A549 (cell line): Measurements from ENCODE around the gene NAA30. TPM values are rescaled to one million over a fixed set of nuclear protein-coding genes. Genes with fewer than 3 reads are reported as not detected.

Experiments
- ATAC-seq, 2 experiments: fragments of 200-7000 bp in 1 of 2; fragments of >200 bp in 1 of 2; cut with Nextera tagmentation in 1 of 2; cut with Tn5 transposase in 1 of 2; 3 replicates each; pipeline versions ENCODE4 v1.8.0 to v1.9.1; 2018 to 2020; ENCODE audit warnings: mild to moderate bottlenecking in 1 of 2, moderate library complexity in 1 of 2
- CTCF ChIA-PET: fragments of 300-600 bp; sonication (Branson Sonifier 250); formaldehyde crosslinking; extraction: SDS; loops from one replicate; lab custom pipeline; 2021; ENCODE audit warnings: antibody characterized with exemption, inconsistent platforms; lab: Yijun Ruan, JAX
- POLR2A ChIA-PET: fragments of 350-600 bp; formaldehyde crosslinking; extraction: SDS; loops from one replicate; lab custom pipeline; 2021; ENCODE audit warnings: antibody characterized with exemption, inconsistent platforms; lab: Yijun Ruan, JAX
- DNase-seq, 2 experiments: peaks; one replicate each; pipeline versions ENCODE4 v3.0.0 to v3.0.0-alpha.2; 2011 to 2016; ENCODE audit warnings: low read depth in 1 of 2, low spot score in 1 of 2
- FAIRE-seq: peaks from 2 replicates; lab custom pipeline; 2011; peaks lifted over from hg19 to GRCh38; lab: Jason Lieb, UNC
- H3K27ac ChIP-seq, 2 experiments: fragments of >200 bp; sonication (Bioruptor Twin); formaldehyde crosslinking; 3 replicates each; pipeline ENCODE4 v1.5.1; 2016 to 2017
- H3K4me1 ChIP-seq: fragments of >200 bp; sonication (Bioruptor Twin); formaldehyde crosslinking; 3 replicates; pipeline ENCODE4 v1.6.1; 2016
- H3K4me2 ChIP-seq: fragments of >200 bp; sonication (Bioruptor Twin); formaldehyde crosslinking; 3 replicates; pipeline ENCODE4 v1.6.1; 2016
- H3K4me3 ChIP-seq: fragments of >200 bp; sonication (Bioruptor Twin); formaldehyde crosslinking; 3 replicates; pipeline ENCODE4 v1.5.1; 2016
- H3K9me3 ChIP-seq: fragments of >200 bp; sonication (Bioruptor Twin); formaldehyde crosslinking; 3 replicates; pipeline ENCODE4 v1.6.1; 2016
- CBX2 ChIP-seq: fragments of 200-600 bp; sonication (generic); IDR thresholded peaks from 2 replicates; pipeline ENCODE4 v1.6.1; 2016; ENCODE audit warnings: low read depth, mild to moderate bottlenecking, borderline replicate concordance
- CBX8 ChIP-seq: fragments of 200-600 bp; sonication (generic); IDR thresholded peaks from 2 replicates; pipeline ENCODE4 v1.6.1; 2016
- CEBPB ChIP-seq, 2 experiments: fragments of >200 bp in 1 of 2; sonication (Bioruptor Twin) in 1 of 2; formaldehyde crosslinking in 1 of 2; IDR thresholded peaks; 2 replicates each; pipeline ENCODE4 v1.6.1; 2012 to 2016
- CHD4 ChIP-seq: fragments of 200-600 bp; sonication (generic); IDR thresholded peaks from 2 replicates; pipeline ENCODE4 v1.6.1; 2016; ENCODE audit warnings: antibody characterized with exemption, mild to moderate bottlenecking, borderline replicate concordance
- EHF ChIP-seq: fragments of 250-450 bp; sonication (Bioruptor Pico); IDR thresholded peaks from 2 replicates; pipeline ENCODE4 v1.5.0; 2020; ENCODE audit warnings: mild to moderate bottlenecking
- FOXS1 ChIP-seq: fragments of 250-450 bp; sonication (Bioruptor Pico); IDR thresholded peaks from 2 replicates; pipeline ENCODE4 v1.5.0; 2020; ENCODE audit warnings: mild to moderate bottlenecking, moderate library complexity
- HOXA7 ChIP-seq: fragments of 250-450 bp; sonication (Bioruptor Pico); IDR thresholded peaks from 2 replicates; pipeline ENCODE4 v1.5.0; 2020; ENCODE audit warnings: mild to moderate bottlenecking, moderate library complexity
- HOXB5 ChIP-seq: fragments of 250-450 bp; sonication (Bioruptor Pico); IDR thresholded peaks from 2 replicates; pipeline ENCODE4 v1.5.0; 2020; ENCODE audit warnings: mild to moderate bottlenecking, moderate library complexity
- JUN ChIP-seq, 2 experiments: fragments of >200 bp; sonication (Bioruptor Twin); formaldehyde crosslinking; IDR thresholded peaks; 2 replicates in 1 of 2; 3 replicates in 1 of 2; pipeline ENCODE4 v1.6.1; 2016 to 2017
- KDM5A ChIP-seq: fragments of 200-600 bp; sonication (generic); IDR thresholded peaks from 2 replicates; pipeline ENCODE4 v1.6.1; 2016; ENCODE audit warnings: antibody characterized with exemption, mild to moderate bottlenecking
- MYC ChIP-seq: IDR thresholded peaks from 2 replicates; pipeline ENCODE4 v1.6.1; 2012; ENCODE audit warnings: mild to moderate bottlenecking, inconsistent platforms, low read length, improper control_type of control experiment, borderline replicate concordance
- NFE2L2 ChIP-seq: fragments of 150-350 bp; conservative IDR thresholded peaks from 2 replicates; pipeline ENCODE4 v1.6.1; 2014; ENCODE audit warnings: low read length
- POLR2A ChIP-seq: IDR thresholded peaks from 2 replicates; pipeline ENCODE4 v1.6.1; 2012; ENCODE audit warnings: mild to moderate bottlenecking, low read length
- POLR2AphosphoS2 ChIP-seq: conservative IDR thresholded peaks from 2 replicates; pipeline ENCODE4 v1.6.1; 2012; ENCODE audit warnings: low read length, improper control_type of control experiment, inconsistent platforms
- WGBS: methylation state at CpG from one replicate; pipeline ENCODE4 v1.1.6; 2017; ENCODE audit errors: missing lambda C conversion rate; 5-methylcytosine and 5-hydroxymethylcytosine counted together
- polyA plus RNA-seq, 4 experiments: library from polyadenylated mRNA; depleted of rRNA in 3 of 4; stranded (reverse); fragments of >200 nt; fragmentation: RNase III in 1 of 4; extraction: RNeasy Plus Mini Kit Qiagen cat#74134 plus additional on column Dnase treatment in 1 of 4; gene quantifications; 2 replicates in 3 of 4; 3 replicates in 1 of 4; pipeline ENCODE4 v1.2.3, GENCODE V29; 2011 to 2017
- TF ChIP-seq, protein P1 (sequence below): fragments of 200-600 bp; sonication (generic); IDR thresholded peaks from 2 replicates; pipeline ENCODE4 v1.6.1; 2016; ENCODE audit warnings: antibody characterized with exemption, mild to moderate bottlenecking, moderate library complexity
- TF ChIP-seq, protein P2 (sequence below): fragments of 250-450 bp; sonication (Bioruptor Pico); IDR thresholded peaks from 2 replicates; pipeline ENCODE4 v1.5.0; 2020; ENCODE audit warnings: low read depth, mild to moderate bottlenecking, moderate library complexity
- TF ChIP-seq, protein P3 (sequence below): fragments of 450-650 bp; IDR thresholded peaks from 2 replicates; pipeline ENCODE4 v1.6.1; 2014; ENCODE audit warnings: antibody characterized with exemption
- TF ChIP-seq, protein P4 (sequence below): IDR thresholded peaks from 2 replicates; pipeline ENCODE4 v1.6.1; 2012
- TF ChIP-seq, protein P5 (sequence below): IDR thresholded peaks from 2 replicates; pipeline ENCODE4 v1.6.1; 2012; ENCODE audit warnings: low read depth, borderline replicate concordance
- TF ChIP-seq, protein P6 (sequence below): fragments of >200 bp; sonication (Bioruptor Twin); formaldehyde crosslinking; IDR thresholded peaks from 3 replicates; pipeline ENCODE4 v1.6.1; 2016
- TF ChIP-seq, protein P7 (sequence below): fragments of 250-450 bp; sonication (Bioruptor Pico); IDR thresholded peaks from 2 replicates; pipeline ENCODE4 v1.5.0; 2021; ENCODE audit warnings: mild to moderate bottlenecking, moderate library complexity, borderline replicate concordance

Gene NAA30
- polyA plus RNA-seq, 2 of the 4 experiments (the other 2 are of a cell fraction) = 13.4 to 27.0 TPM

DNA sequence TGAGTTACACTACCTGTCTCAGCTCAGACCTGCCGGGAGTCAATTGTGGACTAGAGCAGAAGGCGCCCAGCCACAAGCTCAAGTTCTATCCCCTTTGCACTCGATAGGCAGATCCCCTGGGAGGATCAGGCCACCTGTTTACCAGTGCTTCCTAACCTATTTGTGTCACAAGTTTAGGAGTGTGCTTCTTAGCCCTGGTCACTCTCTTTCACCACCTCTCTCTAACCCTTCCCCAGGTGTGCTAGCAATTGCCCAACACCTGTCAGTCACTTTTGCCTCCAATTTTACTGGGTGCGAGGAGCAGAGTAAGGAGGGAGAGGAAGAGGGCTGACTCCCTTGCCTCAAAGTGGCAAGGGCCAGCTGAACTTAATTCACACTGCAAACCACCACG is 745 bp upstream of the NAA30 start:
- TF ChIP-seq KDM5A = no peak
- no peak for TF ChIP-seq POLR2A
- TF ChIP-seq NFE2L2 = no peak
- TF ChIP-seq, protein P1, sequence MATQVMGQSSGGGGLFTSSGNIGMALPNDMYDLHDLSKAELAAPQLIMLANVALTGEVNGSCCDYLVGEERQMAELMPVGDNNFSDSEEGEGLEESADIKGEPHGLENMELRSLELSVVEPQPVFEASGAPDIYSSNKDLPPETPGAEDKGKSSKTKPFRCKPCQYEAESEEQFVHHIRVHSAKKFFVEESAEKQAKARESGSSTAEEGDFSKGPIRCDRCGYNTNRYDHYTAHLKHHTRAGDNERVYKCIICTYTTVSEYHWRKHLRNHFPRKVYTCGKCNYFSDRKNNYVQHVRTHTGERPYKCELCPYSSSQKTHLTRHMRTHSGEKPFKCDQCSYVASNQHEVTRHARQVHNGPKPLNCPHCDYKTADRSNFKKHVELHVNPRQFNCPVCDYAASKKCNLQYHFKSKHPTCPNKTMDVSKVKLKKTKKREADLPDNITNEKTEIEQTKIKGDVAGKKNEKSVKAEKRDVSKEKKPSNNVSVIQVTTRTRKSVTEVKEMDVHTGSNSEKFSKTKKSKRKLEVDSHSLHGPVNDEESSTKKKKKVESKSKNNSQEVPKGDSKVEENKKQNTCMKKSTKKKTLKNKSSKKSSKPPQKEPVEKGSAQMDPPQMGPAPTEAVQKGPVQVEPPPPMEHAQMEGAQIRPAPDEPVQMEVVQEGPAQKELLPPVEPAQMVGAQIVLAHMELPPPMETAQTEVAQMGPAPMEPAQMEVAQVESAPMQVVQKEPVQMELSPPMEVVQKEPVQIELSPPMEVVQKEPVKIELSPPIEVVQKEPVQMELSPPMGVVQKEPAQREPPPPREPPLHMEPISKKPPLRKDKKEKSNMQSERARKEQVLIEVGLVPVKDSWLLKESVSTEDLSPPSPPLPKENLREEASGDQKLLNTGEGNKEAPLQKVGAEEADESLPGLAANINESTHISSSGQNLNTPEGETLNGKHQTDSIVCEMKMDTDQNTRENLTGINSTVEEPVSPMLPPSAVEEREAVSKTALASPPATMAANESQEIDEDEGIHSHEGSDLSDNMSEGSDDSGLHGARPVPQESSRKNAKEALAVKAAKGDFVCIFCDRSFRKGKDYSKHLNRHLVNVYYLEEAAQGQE = no peak
- no peak for TF ChIP-seq HOXB5
- no peak for TF ChIP-seq JUN (IDR thresholded peaks at IDR 0.05)
- TF ChIP-seq, protein P2, sequence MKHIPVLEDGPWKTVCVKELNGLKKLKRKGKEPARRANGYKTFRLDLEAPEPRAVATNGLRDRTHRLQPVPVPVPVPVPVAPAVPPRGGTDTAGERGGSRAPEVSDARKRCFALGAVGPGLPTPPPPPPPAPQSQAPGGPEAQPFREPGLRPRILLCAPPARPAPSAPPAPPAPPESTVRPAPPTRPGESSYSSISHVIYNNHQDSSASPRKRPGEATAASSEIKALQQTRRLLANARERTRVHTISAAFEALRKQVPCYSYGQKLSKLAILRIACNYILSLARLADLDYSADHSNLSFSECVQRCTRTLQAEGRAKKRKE = no peak
- TF ChIP-seq CHD4 = no peak
- TF ChIP-seq, protein P3, sequence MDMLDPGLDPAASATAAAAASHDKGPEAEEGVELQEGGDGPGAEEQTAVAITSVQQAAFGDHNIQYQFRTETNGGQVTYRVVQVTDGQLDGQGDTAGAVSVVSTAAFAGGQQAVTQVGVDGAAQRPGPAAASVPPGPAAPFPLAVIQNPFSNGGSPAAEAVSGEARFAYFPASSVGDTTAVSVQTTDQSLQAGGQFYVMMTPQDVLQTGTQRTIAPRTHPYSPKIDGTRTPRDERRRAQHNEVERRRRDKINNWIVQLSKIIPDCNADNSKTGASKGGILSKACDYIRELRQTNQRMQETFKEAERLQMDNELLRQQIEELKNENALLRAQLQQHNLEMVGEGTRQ = no peak
- no peak for TF ChIP-seq MYC
- TF ChIP-seq CEBPB (IDR thresholded peaks at IDR 0.05) = no peak; a peak in 1 of 4 replicates
- TF ChIP-seq, all 56 proteins: peak for 0
- H3K4me2 ChIP-seq = peak overlapping the region; percentile 79
- peak overlapping the region; percentile 90 to 98 for H3K27ac ChIP-seq
- ChIA-PET POLR2A (interaction anchor here (1.0 to 1.3 kb wide), 2 partner anchors 8 to 121 kb away, joined by 3 to 4 read pairs; partner anchors contain the start of genes AP5M1 and EXOC5), CTCF (interaction anchor here (0.9 to 2.5 kb wide), 3 partner anchors 10 to 684 kb away, joined by 3 to 11 read pairs (median 3); no protein-coding TSS in a partner anchor)
- peaks cover 16% of the 10 kb centered on the region; the same call in 2 of the 3 replicates for H3K4me1 ChIP-seq
- WGBS = 60% methylated on average over 5 of the region's 5 CpGs
- H3K4me3 ChIP-seq = peak overlapping the region; percentile 91
- ATAC-seq (no peak; a peak in 2 of 6 replicates), DNase-seq (no peak), FAIRE-seq (no peak)
- no peaks in the 10 kb centered on the region for H3K9me3 ChIP-seq

DNA sequence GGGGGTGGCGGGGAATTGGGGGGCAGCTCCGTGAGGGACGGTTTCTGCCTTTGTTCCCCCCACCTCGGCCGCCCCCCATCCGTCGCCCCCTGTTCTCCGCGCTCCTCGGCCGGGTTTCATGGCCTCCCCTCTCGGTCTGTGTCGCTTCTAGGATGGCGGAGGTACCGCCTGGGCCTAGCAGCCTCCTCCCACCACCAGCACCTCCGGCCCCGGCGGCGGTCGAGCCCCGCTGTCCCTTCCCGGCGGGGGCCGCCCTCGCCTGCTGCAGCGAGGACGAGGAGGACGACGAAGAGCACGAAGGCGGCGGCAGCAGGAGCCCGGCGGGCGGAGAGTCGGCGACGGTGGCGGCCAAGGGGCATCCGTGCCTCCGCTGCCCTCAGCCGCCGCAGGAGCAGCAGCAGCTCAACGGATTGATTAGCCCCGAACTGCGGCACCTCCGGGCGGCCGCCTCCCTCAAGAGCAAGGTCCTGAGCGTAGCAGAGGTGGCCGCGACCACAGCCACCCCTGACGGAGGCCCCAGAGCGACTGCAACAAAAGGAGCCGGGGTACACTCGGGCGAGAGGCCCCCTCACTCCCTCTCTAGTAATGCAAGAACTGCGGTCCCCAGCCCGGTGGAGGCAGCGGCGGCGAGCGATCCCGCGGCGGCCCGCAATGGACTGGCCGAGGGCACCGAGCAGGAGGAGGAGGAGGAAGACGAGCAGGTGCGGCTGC is 575 bp downstream of the NAA30 start:
- no peak for FAIRE-seq
- peaks cover 16% of the 10 kb centered on the region; the same call in 2 of the 3 replicates for H3K4me1 ChIP-seq
- POLR2A ChIA-PET = interaction anchor here (0.6 to 1.3 kb wide), 5 partner anchors 40 to 811 kb away, joined by 3 to 5 read pairs (median 4); partner anchors contain the start of genes AP5M1 and EXOC5
- no peaks in the 10 kb centered on the region for H3K9me3 ChIP-seq
- peak; percentile 14 to 48 for DNase-seq
- H3K4me2 ChIP-seq = peak overlapping the region; percentile 79
- peak; percentile 81 to 82 for ATAC-seq
- CTCF ChIA-PET = interaction anchor here (0.6 kb wide), 1 partner anchor 85 kb away, joined by 4 read pairs; no protein-coding TSS in a partner anchor
- H3K4me3 ChIP-seq = peak overlapping the region; percentile 91
- under 1% methylated on average over 15 of the region's 71 CpGs for WGBS
- H3K27ac ChIP-seq = peak overlapping the region; percentile 90 to 98
- TF ChIP-seq, protein P1 = no peak
- TF ChIP-seq EHF (CRISPR knock-in tag) (no peak), POLR2A (no peak), CBX2 (no peak), POLR2AphosphoS2 (no peak), JUN (IDR thresholded peaks at IDR 0.05) (0 out of 5 replicates have a peak, but pooled peaks of 1 of the 2 experiments have one; percentile 6), CBX8 (no peak), HOXA7 (no peak), HOXB5 (no peak), FOXS1 (CRISPR knock-in tag) (no peak)
- TF ChIP-seq, protein P4, sequence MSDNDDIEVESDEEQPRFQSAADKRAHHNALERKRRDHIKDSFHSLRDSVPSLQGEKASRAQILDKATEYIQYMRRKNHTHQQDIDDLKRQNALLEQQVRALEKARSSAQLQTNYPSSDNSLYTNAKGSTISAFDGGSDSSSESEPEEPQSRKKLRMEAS = no peak
- TF ChIP-seq, protein P5, sequence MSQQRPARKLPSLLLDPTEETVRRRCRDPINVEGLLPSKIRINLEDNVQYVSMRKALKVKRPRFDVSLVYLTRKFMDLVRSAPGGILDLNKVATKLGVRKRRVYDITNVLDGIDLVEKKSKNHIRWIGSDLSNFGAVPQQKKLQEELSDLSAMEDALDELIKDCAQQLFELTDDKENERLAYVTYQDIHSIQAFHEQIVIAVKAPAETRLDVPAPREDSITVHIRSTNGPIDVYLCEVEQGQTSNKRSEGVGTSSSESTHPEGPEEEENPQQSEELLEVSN = no peak
- TF ChIP-seq, protein P6, sequence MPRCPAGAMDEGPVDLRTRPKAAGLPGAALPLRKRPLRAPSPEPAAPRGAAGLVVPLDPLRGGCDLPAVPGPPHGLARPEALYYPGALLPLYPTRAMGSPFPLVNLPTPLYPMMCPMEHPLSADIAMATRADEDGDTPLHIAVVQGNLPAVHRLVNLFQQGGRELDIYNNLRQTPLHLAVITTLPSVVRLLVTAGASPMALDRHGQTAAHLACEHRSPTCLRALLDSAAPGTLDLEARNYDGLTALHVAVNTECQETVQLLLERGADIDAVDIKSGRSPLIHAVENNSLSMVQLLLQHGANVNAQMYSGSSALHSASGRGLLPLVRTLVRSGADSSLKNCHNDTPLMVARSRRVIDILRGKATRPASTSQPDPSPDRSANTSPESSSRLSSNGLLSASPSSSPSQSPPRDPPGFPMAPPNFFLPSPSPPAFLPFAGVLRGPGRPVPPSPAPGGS = no peak
- TF ChIP-seq, protein P7, sequence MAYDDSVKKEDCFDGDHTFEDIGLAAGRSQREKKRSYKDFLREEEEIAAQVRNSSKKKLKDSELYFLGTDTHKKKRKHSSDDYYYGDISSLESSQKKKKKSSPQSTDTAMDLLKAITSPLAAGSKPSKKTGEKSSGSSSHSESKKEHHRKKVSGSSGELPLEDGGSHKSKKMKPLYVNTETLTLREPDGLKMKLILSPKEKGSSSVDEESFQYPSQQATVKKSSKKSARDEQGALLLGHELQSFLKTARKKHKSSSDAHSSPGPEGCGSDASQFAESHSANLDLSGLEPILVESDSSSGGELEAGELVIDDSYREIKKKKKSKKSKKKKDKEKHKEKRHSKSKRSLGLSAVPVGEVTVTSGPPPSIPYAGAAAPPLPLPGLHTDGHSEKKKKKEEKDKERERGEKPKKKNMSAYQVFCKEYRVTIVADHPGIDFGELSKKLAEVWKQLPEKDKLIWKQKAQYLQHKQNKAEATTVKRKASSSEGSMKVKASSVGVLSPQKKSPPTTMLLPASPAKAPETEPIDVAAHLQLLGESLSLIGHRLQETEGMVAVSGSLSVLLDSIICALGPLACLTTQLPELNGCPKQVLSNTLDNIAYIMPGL = 0 out of 2 replicates have a peak, but pooled peaks have one; percentile 38
